ENCODE measurements around the gene MMP21. TPM values are rescaled to one million over a fixed set of nuclear protein-coding genes. Genes with fewer than 3 reads are reported as not detected.

Gene MMP21
- total and polyA plus RNA-seq, 2 of the 13 experiments (the other 11 are each of a cell fraction or from before 2014, with no cell fraction given), result not detected

- no peak for TF ChIP-seq ZMAT5 (CRISPR knock-in tag; IDR thresholded peaks at IDR 0.05; ENCODE audit: borderline replicate concordance, low read depth)
- TF ChIP-seq, protein P1, sequence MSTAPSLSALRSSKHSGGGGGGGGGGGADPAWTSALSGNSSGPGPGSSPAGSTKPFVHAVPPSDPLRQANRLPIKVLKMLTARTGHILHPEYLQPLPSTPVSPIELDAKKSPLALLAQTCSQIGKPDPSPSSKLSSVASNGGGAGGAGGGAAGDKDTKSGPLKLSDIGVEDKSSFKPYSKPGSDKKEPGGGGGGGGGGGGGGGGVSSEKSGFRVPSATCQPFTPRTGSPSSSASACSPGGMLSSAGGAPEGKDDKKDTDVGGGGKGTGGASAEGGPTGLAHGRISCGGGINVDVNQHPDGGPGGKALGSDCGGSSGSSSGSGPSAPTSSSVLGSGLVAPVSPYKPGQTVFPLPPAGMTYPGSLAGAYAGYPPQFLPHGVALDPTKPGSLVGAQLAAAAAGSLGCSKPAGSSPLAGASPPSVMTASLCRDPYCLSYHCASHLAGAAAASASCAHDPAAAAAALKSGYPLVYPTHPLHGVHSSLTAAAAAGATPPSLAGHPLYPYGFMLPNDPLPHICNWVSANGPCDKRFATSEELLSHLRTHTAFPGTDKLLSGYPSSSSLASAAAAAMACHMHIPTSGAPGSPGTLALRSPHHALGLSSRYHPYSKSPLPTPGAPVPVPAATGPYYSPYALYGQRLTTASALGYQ (CRISPR knock-in tag; IDR thresholded peaks at IDR 0.05), result no peak
- TF ChIP-seq GLI4 (CRISPR knock-in tag; IDR thresholded peaks at IDR 0.05; ENCODE audit: borderline replicate concordance), result no peak; the same call in 1 of the 2 replicates
- no peak for TF ChIP-seq ZNF333 (CRISPR knock-in tag; IDR thresholded peaks at IDR 0.05; ENCODE audit: borderline replicate concordance)
- TF ChIP-seq TFDP1 (CRISPR knock-in tag; IDR thresholded peaks at IDR 0.05; ENCODE audit: borderline replicate concordance), result no peak
- no peak for TF ChIP-seq MZF1 (CRISPR knock-in tag; IDR thresholded peaks at IDR 0.05; ENCODE audit: borderline replicate concordance)
- no peak for TF ChIP-seq ZNF724P (CRISPR knock-in tag; IDR thresholded peaks at IDR 0.05; ENCODE audit: borderline replicate concordance)
- no peak for TF ChIP-seq ZNF460 (CRISPR knock-in tag; IDR thresholded peaks at IDR 0.05; ENCODE audit: borderline replicate concordance)
- no peak for TF ChIP-seq PCBP2 (optimal IDR thresholded peaks at IDR 0.05; ENCODE audit: low read depth, low read length, poor library complexity, severe bottlenecking)
- TF ChIP-seq HINFP (CRISPR knock-in tag; IDR thresholded peaks at IDR 0.05; ENCODE audit: low read depth), result no peak
- TF ChIP-seq SOX13 (IDR thresholded peaks at IDR 0.05), result no peak
- TF ChIP-seq SOX13 (CRISPR knock-in tag; conservative IDR thresholded peaks at IDR 0.05 in 1 of 2, IDR thresholded peaks at IDR 0.05 in 1 of 2), result no peak
- TF ChIP-seq, protein P2, sequence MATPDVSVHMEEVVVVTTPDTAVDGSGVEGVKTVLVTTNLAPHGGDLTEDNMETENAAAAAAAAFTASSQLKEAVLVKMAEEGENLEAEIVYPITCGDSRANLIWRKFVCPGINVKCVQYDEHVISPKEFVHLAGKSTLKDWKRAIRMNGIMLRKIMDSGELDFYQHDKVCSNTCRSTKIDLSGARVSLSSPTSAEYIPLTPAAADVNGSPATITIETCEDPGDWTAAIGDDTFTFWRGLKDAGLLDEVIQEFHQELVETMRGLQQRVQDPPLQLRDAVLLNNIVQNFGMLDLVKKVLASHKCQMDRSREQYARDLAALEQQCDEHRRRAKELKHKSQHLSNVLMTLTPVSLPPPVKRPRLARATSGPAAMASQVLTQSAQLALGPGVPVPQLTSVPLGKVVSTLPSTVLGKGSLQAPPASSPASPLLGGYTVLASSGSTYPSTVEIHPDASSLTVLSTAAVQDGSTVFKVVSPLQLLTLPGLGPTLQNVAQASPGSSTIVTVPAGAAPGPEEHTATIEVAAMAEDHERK (CRISPR knock-in tag; IDR thresholded peaks at IDR 0.05; ENCODE audit: low read depth), result no peak
- TF ChIP-seq PAF1 (CRISPR knock-in tag; IDR thresholded peaks at IDR 0.05), result no peak
- TF ChIP-seq KLF12 (CRISPR knock-in tag; IDR thresholded peaks at IDR 0.05; ENCODE audit: borderline replicate concordance), result no peak
- TF ChIP-seq, protein P3, sequence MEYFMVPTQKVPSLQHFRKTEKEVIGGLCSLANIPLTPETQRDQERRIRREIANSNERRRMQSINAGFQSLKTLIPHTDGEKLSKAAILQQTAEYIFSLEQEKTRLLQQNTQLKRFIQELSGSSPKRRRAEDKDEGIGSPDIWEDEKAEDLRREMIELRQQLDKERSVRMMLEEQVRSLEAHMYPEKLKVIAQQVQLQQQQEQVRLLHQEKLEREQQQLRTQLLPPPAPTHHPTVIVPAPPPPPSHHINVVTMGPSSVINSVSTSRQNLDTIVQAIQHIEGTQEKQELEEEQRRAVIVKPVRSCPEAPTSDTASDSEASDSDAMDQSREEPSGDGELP (IDR thresholded peaks at IDR 0.05; ENCODE audit: borderline replicate concordance, low read depth), result no peak
- no peak for TF ChIP-seq RNF219 (CRISPR knock-in tag; IDR thresholded peaks at IDR 0.05)
- TF ChIP-seq ZNF484 (CRISPR knock-in tag; IDR thresholded peaks at IDR 0.05; ENCODE audit: borderline replicate concordance, low read depth), result no peak
Measured at GRCh38 chr10:125822878-125823662, 47.4 kb upstream of the MMP21 start, which contains the start of the genes BCCIP and UROS (continued).
